SJCRH30 (cell line): ENCODE results near the gene ZNF808. TPM values are rescaled to one million over a fixed set of nuclear protein-coding genes. Genes with fewer than 3 reads are reported as not detected.
"Not testable (repeated sequence)": the region's sequence is repeated elsewhere in the genome, so short reads cannot be mapped to it uniquely, and the experiment has no call there.

Source experiments
- DNase-seq, 2 experiments: peaks; one replicate each; pipeline ENCODE4 v3.0.0-alpha.2; 2015 to 2020
- H3K27ac ChIP-seq: fragments of 250-450 bp; sonication (Bioruptor Pico); 2 replicates; pipeline ENCODE4 v1.5.1; 2020; ENCODE audit warnings: mild to moderate bottlenecking, moderate library complexity
- H3K27me3 ChIP-seq: fragments of 250-450 bp; sonication (Bioruptor Pico); 2 replicates; pipeline ENCODE4 v1.5.1; 2020; ENCODE audit warnings: mild to moderate bottlenecking, moderate library complexity
- H3K36me3 ChIP-seq: fragments of 250-450 bp; sonication (Bioruptor Pico); 2 replicates; pipeline ENCODE4 v1.5.1; 2020; ENCODE audit warnings: mild to moderate bottlenecking, moderate library complexity
- H3K4me1 ChIP-seq: fragments of 250-450 bp; sonication (Bioruptor Pico); 2 replicates; pipeline ENCODE4 v1.5.1; 2020; ENCODE audit warnings: mild to moderate bottlenecking, moderate library complexity
- H3K4me3 ChIP-seq: fragments of 250-450 bp; sonication (Bioruptor Pico); 2 replicates; pipeline ENCODE4 v1.5.1; 2020; ENCODE audit warnings: mild to moderate bottlenecking, moderate library complexity
- H3K9me3 ChIP-seq: fragments of 250-450 bp; sonication (Bioruptor Pico); replicated peaks from 2 replicates; pipeline ENCODE4 v1.5.1; 2020; ENCODE audit warnings: mild to moderate bottlenecking, moderate library complexity
- total RNA-seq: library from RNA; depleted of rRNA; stranded (reverse); fragments of >200 nt; shearing (Covaris generic); gene quantifications from 2 replicates; pipeline ENCODE4 v1.2.3, GENCODE V29; 2014; rRNA removed

ZNF808 gene
- total RNA-seq, 1 experiment from 2014 or later, result 16.2 TPM

DNA sequence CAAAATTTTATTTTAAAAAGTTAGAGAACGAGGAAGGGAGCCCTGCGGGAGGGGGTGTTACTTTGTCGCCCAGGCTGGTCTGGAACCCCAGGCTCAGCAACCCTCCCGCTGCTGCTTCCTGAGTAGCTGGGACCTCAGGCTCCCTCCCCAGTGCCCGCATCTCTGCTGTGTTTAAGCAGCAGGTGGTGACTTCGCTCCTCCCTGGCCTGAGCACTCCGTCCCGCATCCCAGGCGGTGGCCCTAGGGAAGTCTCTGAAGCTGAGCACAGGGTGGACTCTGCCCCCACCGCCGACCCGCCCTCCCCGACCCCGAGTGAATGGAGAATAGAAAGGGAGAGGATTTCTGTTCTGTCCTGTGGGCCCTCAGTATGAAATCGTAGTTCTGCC is 73.2 kb downstream of the ZNF808 start:
- Histone ChIP-seq H3K27me3 (no peaks in the 10 kb centered on the region), H3K4me3 (peak overlapping the region; percentile 72), H3K36me3 (peaks cover 11% of the 10 kb centered on the region), H3K27ac (no peak overlapping the region), H3K9me3 (peaks cover 9% of the 10 kb centered on the region), H3K4me1 (no peaks in the 10 kb centered on the region)
- DNase-seq, result peak in 1 of 2 experiments; percentile 46

DNA sequence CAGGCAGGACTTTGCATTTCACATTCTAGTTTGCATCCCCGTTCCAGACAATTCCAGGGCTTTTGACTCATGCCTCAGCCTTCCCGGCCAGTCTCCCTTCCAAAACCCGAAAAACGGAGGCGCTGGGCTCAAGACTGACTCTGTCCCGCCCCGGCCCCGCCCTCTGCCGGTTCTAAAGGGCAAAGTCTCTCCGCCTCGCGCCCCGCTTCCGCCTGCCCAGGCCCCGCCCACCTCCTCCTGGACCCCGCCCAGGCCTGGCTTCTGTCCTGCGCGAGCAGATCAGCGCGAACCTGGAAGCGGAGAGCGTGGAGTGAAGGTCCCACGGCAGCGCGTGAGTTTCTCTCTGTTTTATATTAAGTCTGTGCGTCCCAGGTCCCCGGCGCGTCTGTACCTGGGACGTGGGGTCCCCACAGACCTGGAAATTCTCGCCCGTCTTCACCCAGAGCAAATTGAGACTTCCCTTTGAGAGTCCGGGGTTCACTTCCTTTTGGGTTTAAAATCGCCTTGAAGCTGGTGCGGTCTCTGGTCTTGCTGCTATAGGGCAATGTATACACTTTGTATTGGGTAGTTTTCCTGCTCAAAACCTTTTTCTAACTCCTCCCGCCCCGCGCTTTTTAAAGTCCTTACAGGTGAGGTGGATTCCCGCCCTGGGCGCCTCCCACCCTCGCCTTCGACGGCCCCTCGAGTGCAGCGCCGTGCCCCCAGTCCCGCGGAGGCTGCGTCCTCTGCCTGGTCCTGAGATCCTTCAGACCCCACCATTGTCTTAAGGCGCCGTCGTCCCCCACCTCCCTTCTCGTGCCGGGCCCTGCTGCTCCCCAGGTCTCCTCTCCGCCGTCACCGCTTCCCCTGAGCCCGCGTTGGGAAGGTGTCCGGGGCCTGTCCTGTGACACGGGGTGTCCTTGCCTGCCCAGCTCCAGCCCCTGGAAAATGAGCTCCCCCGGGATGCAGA is 73.8 kb downstream of the ZNF808 start:
- peak; percentile 91 to 92 for DNase-seq
- H3K9me3 ChIP-seq, result peaks cover 6% of the 10 kb centered on the region
- no peak overlapping the region for H3K27ac ChIP-seq
- H3K27me3 ChIP-seq, result no peaks in the 10 kb centered on the region
- H3K4me3 ChIP-seq, result peak overlapping the region; percentile 72
- no peaks in the 10 kb centered on the region for H3K4me1 ChIP-seq
- peaks cover 4% of the 10 kb centered on the region; the same call in 1 of the 2 replicates for H3K36me3 ChIP-seq

DNA sequence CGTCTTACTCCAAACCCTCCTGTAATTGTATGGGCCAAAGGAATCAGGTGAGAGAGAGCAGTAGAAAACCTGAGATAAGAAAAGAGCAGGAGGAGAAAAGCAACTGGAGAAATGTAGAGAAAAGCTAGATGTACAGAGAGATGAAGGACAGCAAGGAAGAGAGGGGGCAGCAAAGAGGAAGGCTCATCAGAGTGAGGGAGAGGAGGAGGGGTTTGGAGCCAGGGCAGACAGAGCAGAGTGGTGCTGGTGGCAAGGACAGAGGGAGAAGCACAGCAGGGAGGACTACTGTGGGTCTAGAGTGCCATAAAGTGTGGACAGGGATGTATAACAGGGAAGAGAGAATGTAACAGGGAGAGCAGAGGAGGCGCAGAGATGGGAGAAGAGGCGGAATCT is 74.5 kb downstream of the ZNF808 start:
- not testable (repeated sequence) for H3K4me1 ChIP-seq, H3K27ac ChIP-seq, H3K9me3 ChIP-seq, H3K27me3 ChIP-seq, H3K36me3 ChIP-seq
- H3K4me3 ChIP-seq, result peak overlapping the region; percentile 72
- DNase-seq, result peak in 1 of 2 experiments; percentile 8

DNA sequence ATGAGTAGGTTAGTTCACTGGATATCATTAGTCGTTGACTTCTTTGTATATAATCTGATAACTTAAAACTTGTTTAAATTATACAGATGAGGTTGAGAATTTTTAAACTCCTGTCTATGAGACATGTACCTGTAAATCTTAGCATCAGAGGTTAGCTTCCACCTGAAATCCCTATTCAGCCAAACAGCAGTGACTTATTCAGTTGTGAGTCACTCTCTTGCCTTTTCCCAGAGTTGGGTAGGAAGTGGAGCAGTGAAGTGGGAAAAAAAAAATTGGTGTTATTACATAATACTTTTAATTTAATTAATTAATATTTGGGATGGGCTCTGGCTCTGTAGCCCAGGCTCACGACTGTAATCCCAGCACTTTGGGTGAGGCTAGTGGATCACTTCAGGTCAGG is 75.5 kb downstream of the ZNF808 start:
- Histone ChIP-seq H3K4me1 (no peaks in the 10 kb centered on the region), H3K36me3 (no peaks in the 10 kb centered on the region), H3K9me3 (no peaks in the 10 kb centered on the region), H3K4me3 (no peak overlapping the region), H3K27ac (no peak overlapping the region), H3K27me3 (no peaks in the 10 kb centered on the region)
- no peak for DNase-seq

DNA sequence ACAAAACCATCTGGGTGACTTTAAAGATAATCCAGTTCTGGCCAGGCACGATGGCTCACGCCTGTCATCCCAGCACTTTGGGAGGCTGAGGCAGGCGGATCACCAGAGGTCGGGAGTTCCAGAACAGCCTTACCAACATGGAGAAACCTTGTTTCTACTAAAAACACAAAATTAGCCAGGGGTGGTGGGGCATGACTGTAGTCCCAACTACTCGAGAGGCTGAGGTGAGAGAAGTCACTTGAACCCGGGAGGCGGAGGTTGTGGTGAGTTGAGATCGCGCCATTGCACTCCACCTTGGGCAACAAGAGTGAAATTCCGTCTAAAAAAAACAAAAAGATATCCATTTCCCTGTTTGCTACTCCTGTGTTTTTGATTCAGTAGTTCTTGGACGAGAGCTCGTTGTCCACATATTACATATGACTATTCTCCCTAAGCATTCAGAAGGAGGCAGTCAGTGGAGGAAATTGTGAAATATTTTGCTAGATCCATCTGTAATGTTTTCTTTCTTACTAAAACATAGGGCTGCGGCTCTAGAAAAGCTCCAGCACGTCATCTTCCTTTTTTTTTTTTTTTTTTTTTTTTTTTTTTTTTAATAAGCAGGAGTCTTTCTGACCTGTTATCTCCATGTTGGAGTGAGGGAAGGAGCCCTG is 76.2 kb downstream of the ZNF808 start:
- Histone ChIP-seq H3K4me1 (no peaks in the 10 kb centered on the region), H3K27ac (no peak overlapping the region), H3K9me3 (no peaks in the 10 kb centered on the region), H3K36me3 (no peaks in the 10 kb centered on the region), H3K27me3 (no peaks in the 10 kb centered on the region), H3K4me3 (no peak overlapping the region)
- no peak for DNase-seq

Other genes with a start within 250 kb of the ZNF808 start
- 14.6 and 17.3 TPM in 2 replicates for gene ZNF480, start 230.5 kb upstream of the ZNF808 start, total RNA-seq
- 4.0 and 4.4 TPM in 2 replicates for gene ZNF610, start 191.4 kb upstream of the ZNF808 start, total RNA-seq
- 18.6 and 19.9 TPM in 2 replicates for gene ZNF880, start 157.7 kb upstream of the ZNF808 start, total RNA-seq
- gene ZNF528, start 129.8 kb upstream of the ZNF808 start, total RNA-seq, result 12.6 and 13.5 TPM in 2 replicates
- 0.04 TPM in 1 of 2 replicates, not detected in the other for gene ZNF534, start 98.5 kb upstream of the ZNF808 start, total RNA-seq
- gene ZNF578, start 74.1 kb upstream of the ZNF808 start, total RNA-seq, result 1.7 and 2.8 TPM in 2 replicates
- gene ZNF701, start 42.6 kb downstream of the ZNF808 start, total RNA-seq, result 13.7 and 14.8 TPM in 2 replicates
- gene ZNF83, start 110.7 kb downstream of the ZNF808 start, total RNA-seq, result 32.7 and 47.0 TPM in 2 replicates
- 9.6 and 12.3 TPM in 2 replicates for gene ZNF611, start 207.4 kb downstream of the ZNF808 start, total RNA-seq